Calu3 (cell line): ENCODE data around the gene GTPBP8. TPM values are rescaled to one million over a fixed set of nuclear protein-coding genes. Genes with fewer than 3 reads are reported as not detected.
A peak's percentile ranks its signal among the peaks of the same experiment; 100 is the strongest.

ENCODE experiments used
- BruUV-seq: library from RNA; stranded (reverse); fragments of 400-500 nt; replicated peaks from 2 replicates; lab custom pipeline; 2021; lab: Mats Ljungman, UMichigan
- CTCF ChIA-PET: fragments of 300-600 bp; sonication (Branson Sonifier 250); formaldehyde crosslinking; loops from one replicate; lab custom pipeline; 2022; ENCODE audit warnings: antibody characterized with exemption; lab: Charles Lee
- DNase-seq: peaks from one replicate; pipeline ENCODE4 v3.0.0; 2022
- H3K27ac Mint-ChIP-seq: one replicate; pipeline ENCODE4 v1.8.0; 2022; ENCODE audit warnings: mixed read lengths; ENCODE audit not compliant: unreplicated experiment
- H3K27me3 Mint-ChIP-seq: one replicate; pipeline ENCODE4 v1.8.0; 2022; ENCODE audit warnings: mixed read lengths; ENCODE audit not compliant: unreplicated experiment
- H3K36me3 Mint-ChIP-seq: one replicate; pipeline ENCODE4 v1.8.0; 2022; ENCODE audit warnings: mild to moderate bottlenecking, moderate library complexity, mixed read lengths; ENCODE audit not compliant: insufficient read depth, unreplicated experiment
- H3K4me1 Mint-ChIP-seq: one replicate; pipeline ENCODE4 v1.8.0; 2022; ENCODE audit warnings: mild to moderate bottlenecking, low read depth, mixed read lengths; ENCODE audit not compliant: unreplicated experiment
- H3K4me3 Mint-ChIP-seq: one replicate; pipeline ENCODE4 v1.8.0; 2022; ENCODE audit warnings: mild to moderate bottlenecking, low read depth, moderate library complexity, mixed read lengths; ENCODE audit not compliant: unreplicated experiment
- H3K9me3 Mint-ChIP-seq: one replicate; pipeline ENCODE4 v1.8.0; 2022; ENCODE audit warnings: low read depth, mixed read lengths; ENCODE audit not compliant: unreplicated experiment
- CTCF ChIP-seq: fragments of 200-600 bp; IDR thresholded peaks from one replicate; pipeline ENCODE4 v1.8.0; 2022; ENCODE audit warnings: antibody characterized with exemption; ENCODE audit not compliant: unreplicated experiment
- intact Hi-C: fragments of 100-400 bp; cut with micrococcal nuclease; formaldehyde crosslinking; loops from one replicate; pipeline ENCODE4 v1.10.0; 2022; ENCODE audit not compliant: unreplicated experiment
- total RNA-seq: library from RNA; stranded (reverse); gene quantifications from 2 replicates; pipeline ENCODE4 v1.2.3, GENCODE V29; 2022

GTPBP8 gene
- total RNA-seq, 1 experiment from 2014 or later: 8.1 TPM

GRCh38 chr3:113018536-113019181, 27.9 kb downstream of the GTPBP8 start:
- Mint-ChIP-seq H3K9me3 (peaks cover 2% of the 10 kb centered on the region), H3K27ac (peak overlapping the region; percentile 7), H3K36me3 (peaks cover 31% of the 10 kb centered on the region), H3K4me1 (peaks cover 26% of the 10 kb centered on the region), H3K4me3 (peak overlapping the region; percentile 83), H3K27me3 (no peaks in the 10 kb centered on the region)
- CTCF ChIA-PET: interaction anchor here (0.6 to 1.1 kb wide), 4 partner anchors 8 to 288 kb away, joined by 3 to 8 read pairs (median 5); no protein-coding TSS in a partner anchor
- no peak for TF ChIP-seq CTCF
- DNase-seq: no peak
- BruUV-seq: no TSS peak
- intact Hi-C loops: no loop called here

GRCh38 chr3:113019182-113020137, 28.7 kb downstream of the GTPBP8 start:
- Mint-ChIP-seq H3K9me3 (peaks cover 2% of the 10 kb centered on the region), H3K36me3 (peaks cover 31% of the 10 kb centered on the region), H3K27ac (peak overlapping the region; percentile 7), H3K4me3 (peak overlapping the region; percentile 83), H3K27me3 (no peaks in the 10 kb centered on the region), H3K4me1 (peaks cover 26% of the 10 kb centered on the region)
- TF ChIP-seq CTCF: no peak
- CTCF ChIA-PET: interaction anchor here (0.6 to 1.1 kb wide), 5 partner anchors 9 to 288 kb away, joined by 3 to 8 read pairs (median 5); no protein-coding TSS in a partner anchor
- intact Hi-C loops: no loop called here
- DNase-seq: peak; percentile 82
- no TSS peak for BruUV-seq

GRCh38 chr3:113021471-113021870, 30.7 kb downstream of the GTPBP8 start:
- DNase-seq: no peak
- H3K4me3 Mint-ChIP-seq: no peak overlapping the region
- TF ChIP-seq CTCF: no peak
- BruUV-seq: no TSS peak
- CTCF ChIA-PET: interaction anchor here (0.6 to 0.7 kb wide), 2 partner anchors 20 to 26 kb away, joined by 4 read pairs; no protein-coding TSS in a partner anchor
- no peaks in the 10 kb centered on the region for H3K27me3 Mint-ChIP-seq
- H3K27ac Mint-ChIP-seq: no peak overlapping the region
- intact Hi-C loops: no loop called here
- peaks cover 19% of the 10 kb centered on the region for H3K36me3 Mint-ChIP-seq
- peaks cover 2% of the 10 kb centered on the region for H3K9me3 Mint-ChIP-seq
- peaks cover 19% of the 10 kb centered on the region for H3K4me1 Mint-ChIP-seq

GRCh38 chr3:113034011-113034410, 43.2 kb downstream of the GTPBP8 start:
- DNase-seq: no peak
- Mint-ChIP-seq H3K36me3 (no peaks in the 10 kb centered on the region), H3K27ac (no peak overlapping the region), H3K27me3 (no peaks in the 10 kb centered on the region), H3K9me3 (no peaks in the 10 kb centered on the region), H3K4me3 (no peak overlapping the region), H3K4me1 (no peaks in the 10 kb centered on the region)
- intact Hi-C loops: no loop called here
- no TSS peak for BruUV-seq
- CTCF ChIA-PET: no interaction called here
- no peak for TF ChIP-seq CTCF
